GM19099 (cell line): ENCODE results near the gene ZBTB24.

Experiments
- POLR2A ChIP-seq: IDR thresholded peaks from 3 replicates; pipeline ENCODE4 v1.6.1; 2011; ENCODE audit warnings: low read depth; ENCODE audit not compliant: insufficient read length; ENCODE audit errors: extremely low read depth

The ZBTB24 gene

DNA sequence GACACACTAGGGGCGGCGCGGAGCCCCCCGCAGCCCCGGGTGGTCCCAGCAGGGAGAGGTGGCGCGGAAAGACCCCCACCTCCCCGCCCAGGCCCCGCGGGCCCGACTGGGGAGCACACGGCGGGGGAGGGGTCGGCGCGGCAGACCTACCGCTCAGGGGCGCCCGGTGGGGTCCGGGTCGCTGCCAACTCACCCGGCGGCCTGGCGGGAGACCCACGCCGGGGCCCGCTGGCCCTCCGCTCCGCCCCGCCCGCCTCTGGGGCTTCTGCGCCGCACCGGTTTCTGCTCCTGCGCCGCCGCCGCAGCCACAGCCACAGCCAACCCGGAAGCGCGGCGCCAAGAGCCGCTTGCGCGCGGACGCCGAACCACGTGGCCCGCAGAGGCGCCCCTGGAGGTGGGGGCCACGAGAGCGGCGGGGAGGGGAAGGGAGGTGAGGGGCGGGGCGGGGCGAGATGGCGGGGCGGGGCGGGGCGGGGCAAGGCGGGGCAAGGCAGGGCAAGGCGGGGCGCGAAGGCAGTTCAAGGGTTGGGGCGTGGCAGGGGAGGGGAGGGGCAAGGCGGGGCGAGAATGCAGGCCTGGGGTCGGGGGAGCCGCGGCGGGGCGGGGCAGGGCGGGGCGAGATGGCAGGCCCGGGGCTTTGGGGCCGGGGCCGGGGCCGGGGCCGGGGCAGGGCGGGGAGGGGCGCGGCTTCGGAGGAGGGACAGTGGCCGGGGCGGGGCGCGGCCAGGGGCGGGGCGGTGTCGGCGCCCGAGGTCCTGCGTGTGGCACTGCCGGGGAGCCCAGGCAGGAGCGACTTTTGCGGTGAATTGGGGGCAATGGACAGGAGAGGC, at the start of gene ZBTB24:
Gene ZBTB24 (minus strand): TSS at position 315 of the 830 bp plus-strand sequence. CDS start 1,193 bp downstream, outside the sequence.
- peak; percentile 85 for TF ChIP-seq POLR2A

DNA sequence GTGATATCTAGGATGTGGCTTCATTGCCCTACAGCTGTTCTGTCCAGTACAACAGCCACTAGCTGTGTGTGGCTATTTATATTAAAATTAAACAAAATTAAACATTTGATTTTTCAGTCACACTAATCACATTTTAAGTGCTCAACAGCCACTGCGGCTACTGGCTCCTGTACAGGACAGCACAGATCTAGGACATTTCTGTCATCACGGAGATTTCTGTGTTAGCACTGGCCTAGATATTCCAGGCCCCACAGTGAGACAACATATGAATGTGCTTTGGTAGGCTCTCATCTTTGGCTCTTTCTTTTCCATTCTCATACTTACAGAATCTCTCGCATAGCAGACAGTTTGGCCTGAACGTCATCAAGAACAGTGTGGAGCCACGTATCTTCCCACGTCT, 48.4 kb upstream of the ZBTB24 start:
- TF ChIP-seq POLR2A = no peak

DNA sequence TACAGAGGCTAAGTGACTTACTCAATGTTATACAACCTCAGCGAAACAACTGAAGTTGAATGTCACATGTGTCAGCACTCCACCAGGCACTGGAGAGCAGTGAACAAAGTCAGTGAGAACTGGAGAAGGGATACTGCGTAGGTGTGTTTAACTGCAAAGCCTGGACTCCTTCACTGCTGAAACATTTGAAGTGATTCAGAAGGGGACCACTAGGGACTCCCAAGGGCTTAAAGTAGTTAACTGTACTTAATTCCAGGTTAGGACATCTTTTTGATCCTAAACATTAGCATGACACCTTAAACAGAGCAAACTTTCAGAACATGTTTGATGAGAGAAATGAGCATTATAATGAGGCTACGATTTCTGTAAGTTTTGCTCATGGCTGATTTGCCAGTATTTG, 45.0 kb upstream of the ZBTB24 start:
- no peak for TF ChIP-seq POLR2A

DNA sequence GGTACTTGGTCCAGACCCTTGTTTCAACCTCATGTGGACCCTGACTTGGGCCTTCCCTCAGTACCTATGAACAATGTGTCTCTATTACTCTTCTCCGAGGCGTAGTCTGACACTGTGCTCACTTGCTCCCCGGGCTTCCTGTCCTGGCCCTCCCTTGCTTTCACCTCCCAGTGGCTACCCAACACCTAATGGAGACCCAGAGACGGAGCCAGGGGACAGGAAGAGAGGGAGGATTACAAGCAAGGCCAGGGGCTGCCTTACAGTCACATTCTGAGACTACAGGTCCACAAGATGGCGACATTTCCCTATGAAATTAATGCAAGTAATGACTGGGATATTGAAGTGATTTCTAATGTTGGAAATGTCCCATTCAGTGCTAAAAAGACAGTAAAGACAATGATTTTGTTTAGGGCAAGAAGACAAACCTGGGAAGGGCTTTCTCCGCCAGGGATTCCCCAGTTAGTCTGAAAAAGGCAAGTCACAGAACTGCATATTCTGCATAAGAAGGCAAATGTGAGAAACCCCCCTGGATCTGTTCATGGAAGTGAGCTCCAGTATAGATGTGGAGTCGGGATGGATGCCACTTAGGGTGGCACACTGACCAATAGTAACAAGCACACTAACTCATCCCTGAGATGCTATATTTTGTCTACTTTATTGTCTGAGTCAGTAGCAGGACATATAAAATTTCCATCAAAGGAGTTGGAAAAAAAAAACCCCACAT, 44.0 kb upstream of the ZBTB24 start:
- no peak for TF ChIP-seq POLR2A

DNA sequence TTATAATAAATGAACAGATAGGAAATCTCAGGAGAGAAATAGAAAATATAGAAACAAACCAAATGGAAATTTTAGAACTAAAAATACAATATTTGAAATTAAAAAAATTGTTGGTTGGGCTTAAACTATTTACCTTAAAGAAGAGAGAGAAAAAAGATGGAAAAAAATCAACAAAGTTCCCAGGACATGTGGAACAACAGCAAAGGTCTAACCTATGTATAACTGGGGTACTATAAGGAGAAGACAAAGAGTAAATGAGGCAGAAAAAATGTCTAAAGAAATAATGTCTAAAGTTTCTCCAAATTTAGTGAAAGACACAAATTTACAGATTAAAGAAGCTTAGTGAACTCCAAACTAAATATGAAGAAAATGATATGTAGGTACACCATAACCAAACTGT, 41.1 kb upstream of the ZBTB24 start:
- TF ChIP-seq POLR2A = no peak

DNA sequence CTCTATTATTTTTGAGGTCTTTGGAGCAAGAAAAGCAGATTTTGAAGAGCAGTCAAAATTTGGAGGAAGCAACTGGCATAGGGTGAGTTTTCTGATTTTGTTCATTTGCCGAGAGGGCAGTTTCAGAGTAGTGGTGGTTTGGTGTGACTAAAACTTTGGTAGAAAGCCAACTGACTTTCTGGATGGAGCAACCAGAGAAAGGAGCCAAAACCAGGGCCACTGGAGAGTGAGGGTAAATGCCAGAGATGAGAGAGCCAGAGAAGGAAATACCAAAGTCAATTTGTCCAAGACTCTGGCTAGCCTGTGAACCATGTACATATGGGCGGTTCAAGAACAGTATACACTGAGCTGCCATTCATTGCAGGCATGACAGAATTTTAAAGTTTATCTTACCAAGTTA, 40.5 kb upstream of the ZBTB24 start:
- TF ChIP-seq POLR2A = no peak

DNA sequence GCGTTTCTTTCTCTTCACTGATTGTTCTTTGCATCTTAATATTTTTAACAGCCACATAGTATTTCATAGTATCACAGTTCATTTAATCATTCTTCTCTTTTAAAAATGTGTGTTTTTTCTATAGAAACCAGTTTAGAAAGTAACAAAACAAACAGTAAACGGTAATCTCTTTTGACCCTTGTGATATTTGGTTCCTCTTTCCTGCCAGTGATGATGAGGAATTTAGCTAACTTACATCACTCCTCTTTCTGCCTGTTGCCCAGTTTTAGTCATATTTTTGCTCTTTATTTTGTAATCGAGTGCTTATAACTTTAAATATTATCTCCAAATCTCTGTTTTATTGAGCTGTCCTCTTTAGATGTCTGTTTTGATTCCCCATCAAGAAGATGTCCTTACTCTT, 38.1 kb upstream of the ZBTB24 start:
- TF ChIP-seq POLR2A = no peak

DNA sequence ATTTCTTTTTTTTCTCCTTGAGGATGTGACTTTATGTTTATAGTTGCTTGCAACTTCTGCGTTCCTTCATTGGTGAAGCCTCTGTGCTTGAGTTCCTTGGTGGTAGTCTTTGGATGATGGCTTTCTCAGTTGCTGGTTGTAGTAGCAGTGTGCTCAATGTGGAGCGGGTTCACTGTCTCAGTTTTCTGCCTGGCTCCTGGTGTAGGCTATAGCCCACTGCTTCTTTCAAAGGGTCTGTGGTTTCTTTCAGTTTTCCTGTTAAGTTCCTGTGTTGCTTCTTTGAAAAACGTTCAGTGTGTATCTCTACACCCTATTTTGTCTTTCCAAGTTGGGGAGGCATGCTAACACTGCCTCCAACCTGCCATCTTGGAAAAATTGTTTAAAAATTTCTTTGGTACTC, 33.9 kb upstream of the ZBTB24 start:
- no peak for TF ChIP-seq POLR2A

DNA sequence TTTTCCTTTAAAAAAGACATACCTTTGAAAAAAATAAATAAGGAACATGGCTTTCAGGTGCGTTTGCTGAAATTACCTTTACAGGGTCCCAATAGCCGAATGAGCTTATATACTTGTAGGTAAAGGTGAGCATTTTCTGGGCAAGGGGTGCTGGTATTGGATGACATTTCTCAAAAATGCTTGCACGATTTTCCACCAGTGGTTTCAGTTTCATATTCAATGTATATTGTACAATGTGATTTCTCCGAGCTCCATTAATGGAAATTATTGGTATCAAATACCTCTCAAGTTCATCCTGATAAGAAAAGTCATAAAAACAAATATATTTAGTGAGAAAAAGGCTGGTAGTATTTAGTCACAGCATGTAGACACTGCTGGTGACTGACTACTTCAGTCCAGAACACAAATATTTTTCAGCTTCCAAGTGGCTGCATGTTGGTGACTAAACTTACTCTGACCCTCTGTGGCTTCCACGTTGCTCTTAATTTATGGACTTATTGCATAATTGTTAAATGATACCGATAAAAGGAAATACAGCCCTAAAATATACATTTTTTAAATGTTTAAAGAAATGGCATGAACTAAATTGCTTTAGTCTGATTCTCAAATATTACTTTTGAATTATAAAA, 32.9 kb upstream of the ZBTB24 start:
- no peak for TF ChIP-seq POLR2A

DNA sequence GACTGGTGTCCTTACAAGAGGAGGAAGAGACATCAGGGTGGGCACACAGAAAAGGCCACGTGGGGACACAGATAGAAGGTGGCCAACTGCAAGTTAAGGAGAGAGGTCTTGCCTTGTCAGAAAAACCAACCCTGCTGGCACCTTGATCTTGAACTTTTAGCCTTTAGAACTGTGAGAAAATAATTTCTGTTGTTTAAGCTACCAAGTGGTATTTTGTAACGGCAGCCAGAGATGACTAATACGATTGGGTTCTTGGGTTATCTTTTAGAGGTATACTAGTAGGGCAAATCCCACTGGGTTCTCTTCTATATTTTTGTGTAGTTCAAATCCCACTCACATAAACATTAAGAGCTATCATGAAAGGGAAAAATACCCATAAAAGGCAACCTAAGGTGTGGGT, 31.9 kb upstream of the ZBTB24 start:
- TF ChIP-seq POLR2A = no peak

DNA sequence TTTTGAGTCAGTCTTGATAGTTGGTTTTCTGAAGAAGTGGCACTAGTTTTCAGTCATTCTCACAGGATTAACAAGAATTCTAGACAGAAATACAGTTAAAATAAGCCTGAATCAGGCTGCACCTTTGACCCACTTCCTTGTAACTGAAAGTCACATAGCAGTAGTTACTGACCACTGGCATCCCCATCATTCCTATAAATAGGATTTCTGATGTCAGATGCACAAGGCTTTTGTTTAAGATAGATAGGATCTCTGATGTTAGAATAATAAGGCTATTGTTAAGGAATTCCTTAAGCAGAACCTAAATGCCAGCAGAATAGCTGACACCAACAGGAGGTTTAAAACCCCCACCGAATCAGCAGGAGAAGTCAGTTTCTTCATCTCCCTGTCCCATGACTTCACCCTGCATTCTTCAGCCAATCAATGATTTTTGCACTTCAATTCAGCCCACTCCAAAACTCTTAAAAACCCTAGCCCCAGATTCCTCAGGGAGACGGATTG, 30.6 kb upstream of the ZBTB24 start:
- TF ChIP-seq POLR2A = no peak

DNA sequence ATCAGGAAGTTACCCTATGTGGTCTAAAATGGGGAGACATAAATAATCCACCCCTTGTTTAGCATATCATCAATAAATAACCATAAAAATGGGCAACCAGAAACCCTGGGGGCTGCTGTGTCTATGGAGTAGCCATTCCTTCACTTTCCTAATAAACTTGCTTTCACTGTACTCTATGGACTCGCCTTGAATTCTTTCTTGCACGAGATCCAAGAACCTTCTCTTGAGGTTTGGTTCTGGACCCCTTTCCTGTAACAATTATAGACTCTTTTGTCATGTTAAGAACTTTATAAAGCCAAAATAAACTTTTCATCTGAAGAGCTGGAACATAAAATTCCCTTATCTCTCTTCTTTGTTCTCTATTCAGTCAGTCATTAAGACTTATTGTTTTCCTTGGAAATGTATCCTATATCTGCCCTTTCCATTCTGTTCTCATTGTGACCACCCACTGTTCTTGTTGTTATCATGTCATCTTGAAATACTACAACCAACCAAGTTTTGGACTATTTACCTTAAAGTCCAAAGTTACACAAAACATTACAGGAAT, 29.3 kb upstream of the ZBTB24 start:
- no peak for TF ChIP-seq POLR2A

DNA sequence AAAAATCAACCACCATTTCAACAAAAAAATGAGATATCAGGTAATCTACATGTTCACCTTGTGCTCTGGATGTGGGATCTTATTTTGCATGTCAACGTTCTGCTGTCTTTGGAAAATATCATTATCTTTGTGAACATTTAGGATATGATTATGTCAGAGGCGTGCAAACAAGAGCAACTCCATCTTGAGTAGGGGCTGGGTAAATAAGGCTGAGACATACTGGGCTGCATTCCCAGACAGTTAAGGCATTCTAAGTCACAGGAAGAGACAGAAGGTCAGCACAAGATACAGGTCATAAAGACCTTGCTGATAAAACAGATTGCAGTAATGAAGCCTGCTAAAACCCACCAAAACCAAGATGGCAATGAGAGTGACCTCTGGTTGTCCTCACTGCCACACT, 28.8 kb upstream of the ZBTB24 start:
- no peak for TF ChIP-seq POLR2A

DNA sequence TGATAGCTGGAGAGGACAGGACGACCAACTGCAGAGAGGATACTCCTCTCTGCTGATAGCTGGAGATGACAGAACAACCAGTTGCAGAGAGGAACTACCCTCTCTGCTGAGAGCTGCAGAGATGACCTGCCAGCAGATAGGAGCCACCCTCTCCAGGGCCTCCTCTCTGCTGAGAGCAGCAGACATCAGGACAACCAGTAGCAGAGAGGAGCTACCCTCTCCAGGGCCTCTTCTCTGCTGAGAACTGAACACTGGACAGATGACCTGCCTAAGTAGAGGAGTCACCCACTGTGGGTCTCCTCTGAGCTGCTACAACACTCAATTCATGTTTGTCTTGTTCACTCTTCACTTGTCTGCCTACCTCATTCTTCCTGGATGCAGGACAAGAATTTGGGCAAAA, 27.3 kb upstream of the ZBTB24 start:
- TF ChIP-seq POLR2A = no peak

DNA sequence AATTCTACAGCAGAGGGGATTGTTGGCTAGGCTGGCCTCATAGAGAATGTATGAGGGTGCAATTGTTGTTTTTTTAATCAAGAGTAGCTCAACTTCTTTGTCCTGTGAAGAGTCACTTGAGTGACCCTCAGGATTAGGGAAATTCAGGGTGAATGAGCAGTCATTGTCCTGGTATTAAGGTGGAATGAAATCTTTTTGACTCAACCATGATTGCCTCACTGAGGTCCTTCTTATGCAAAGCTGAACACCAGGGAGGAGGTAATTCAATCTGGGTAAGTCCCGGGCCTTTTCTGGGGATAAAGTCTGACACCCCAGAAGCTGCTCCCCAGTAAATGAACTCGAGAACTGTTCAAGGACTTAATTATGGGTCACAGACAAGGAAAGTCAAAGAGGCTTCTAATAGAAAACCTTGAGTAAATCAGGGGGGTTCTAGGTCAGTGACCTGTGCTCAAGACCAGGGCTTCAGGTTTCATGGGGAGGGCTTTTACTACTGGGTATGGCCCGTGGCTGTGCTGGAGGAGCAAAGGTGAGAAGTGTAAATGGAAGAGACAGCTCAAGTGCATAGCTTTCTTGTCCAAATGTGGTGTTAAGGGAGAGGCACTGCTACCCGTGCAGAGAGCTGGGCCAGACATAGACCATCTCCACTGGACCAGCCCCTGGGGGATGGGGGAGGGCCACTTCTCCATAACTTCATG, 25.3 kb upstream of the ZBTB24 start:
- TF ChIP-seq POLR2A = no peak
